WERI-Rb-1 (cell line): ENCODE measurements around the gene VANGL1.

Experiments used
- DNase-seq: peaks from one replicate; pipeline ENCODE4 v3.0.0-alpha.2; 2020
- H3K27ac ChIP-seq: fragments of 250-450 bp; sonication (Bioruptor Pico); 2 replicates; pipeline ENCODE4 v1.5.1; 2020; ENCODE audit warnings: mild to moderate bottlenecking, moderate library complexity
- H3K27me3 ChIP-seq: fragments of 250-450 bp; sonication (Bioruptor Pico); 2 replicates; pipeline ENCODE4 v1.5.1; 2021; ENCODE audit warnings: mild to moderate bottlenecking, low read depth, moderate library complexity; ENCODE audit not compliant: insufficient read depth, severe bottlenecking
- H3K36me3 ChIP-seq: fragments of 250-450 bp; sonication (Bioruptor Pico); 2 replicates; pipeline ENCODE4 v1.5.1; 2020; ENCODE audit warnings: mild to moderate bottlenecking, moderate library complexity
- H3K4me3 ChIP-seq: 2 replicates; pipeline ENCODE4 v1.5.1; 2011; ENCODE audit warnings: low read depth, mild to moderate bottlenecking, control low read depth, low read length
- H3K9me3 ChIP-seq: fragments of 250-450 bp; sonication (Bioruptor Pico); 2 replicates; pipeline ENCODE4 v1.5.1; 2021; ENCODE audit warnings: mild to moderate bottlenecking, moderate library complexity; ENCODE audit not compliant: severe bottlenecking
- TF ChIP-seq, protein P1 (sequence below): IDR thresholded peaks from 2 replicates; pipeline ENCODE4 v1.5.1; 2011; ENCODE audit warnings: low read depth, mild to moderate bottlenecking, control low read depth, inconsistent platforms, low read length

Gene VANGL1

DNA sequence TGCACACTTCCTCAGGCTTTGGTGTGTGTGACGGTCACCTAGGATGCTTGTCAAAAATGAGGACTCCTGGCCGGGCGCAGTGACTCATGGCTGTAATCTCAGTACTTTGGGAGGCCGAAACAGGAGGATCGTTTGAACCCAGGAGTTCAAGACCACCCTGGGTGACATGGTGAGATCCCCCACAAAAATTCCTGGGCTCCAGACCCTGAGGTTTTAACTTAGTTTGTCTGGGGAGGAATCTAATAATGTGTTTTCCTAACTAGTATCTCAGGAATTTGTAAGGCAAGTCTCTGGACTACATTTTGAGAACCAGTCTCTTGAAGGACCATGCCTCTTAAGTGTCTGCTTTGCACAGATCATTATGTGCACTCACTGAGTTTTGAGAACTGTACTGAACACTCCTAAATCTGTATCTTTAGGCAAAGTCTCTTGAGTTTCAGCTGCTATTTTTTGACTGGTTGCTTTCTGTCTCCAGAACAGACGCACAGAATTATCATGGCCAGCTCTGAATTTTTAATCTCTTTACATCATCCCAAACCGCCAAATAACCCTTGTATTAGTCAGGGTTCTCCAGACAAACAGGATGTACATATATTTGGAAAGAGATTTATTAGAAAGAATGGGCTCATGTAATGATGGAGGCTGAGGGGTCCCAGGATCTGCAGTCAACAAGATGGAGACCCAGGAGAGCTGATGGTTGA, 45.5 kb upstream of the VANGL1 start:
- no peak for DNase-seq
- H3K27ac ChIP-seq, result no peak overlapping the region

DNA sequence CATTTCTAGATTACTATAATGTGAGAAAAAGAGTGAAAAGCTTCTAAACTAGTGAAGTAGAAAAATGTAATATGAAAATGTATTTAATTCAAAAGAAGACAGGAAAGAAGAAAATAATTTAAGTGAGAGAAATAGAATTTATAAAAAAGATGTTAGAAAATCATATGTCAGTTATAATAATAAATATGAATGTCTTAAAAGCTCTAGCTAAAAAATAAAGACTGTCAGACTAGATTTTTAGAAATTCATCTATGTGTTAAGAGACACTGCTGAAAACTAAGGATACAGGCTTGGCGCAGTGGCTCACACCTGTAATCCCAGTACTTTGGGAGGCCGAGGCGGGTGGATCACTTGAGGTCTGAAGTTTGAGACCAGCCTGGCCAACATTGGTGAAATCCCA, 37.3 kb upstream of the VANGL1 start:
- TF ChIP-seq, protein P1, sequence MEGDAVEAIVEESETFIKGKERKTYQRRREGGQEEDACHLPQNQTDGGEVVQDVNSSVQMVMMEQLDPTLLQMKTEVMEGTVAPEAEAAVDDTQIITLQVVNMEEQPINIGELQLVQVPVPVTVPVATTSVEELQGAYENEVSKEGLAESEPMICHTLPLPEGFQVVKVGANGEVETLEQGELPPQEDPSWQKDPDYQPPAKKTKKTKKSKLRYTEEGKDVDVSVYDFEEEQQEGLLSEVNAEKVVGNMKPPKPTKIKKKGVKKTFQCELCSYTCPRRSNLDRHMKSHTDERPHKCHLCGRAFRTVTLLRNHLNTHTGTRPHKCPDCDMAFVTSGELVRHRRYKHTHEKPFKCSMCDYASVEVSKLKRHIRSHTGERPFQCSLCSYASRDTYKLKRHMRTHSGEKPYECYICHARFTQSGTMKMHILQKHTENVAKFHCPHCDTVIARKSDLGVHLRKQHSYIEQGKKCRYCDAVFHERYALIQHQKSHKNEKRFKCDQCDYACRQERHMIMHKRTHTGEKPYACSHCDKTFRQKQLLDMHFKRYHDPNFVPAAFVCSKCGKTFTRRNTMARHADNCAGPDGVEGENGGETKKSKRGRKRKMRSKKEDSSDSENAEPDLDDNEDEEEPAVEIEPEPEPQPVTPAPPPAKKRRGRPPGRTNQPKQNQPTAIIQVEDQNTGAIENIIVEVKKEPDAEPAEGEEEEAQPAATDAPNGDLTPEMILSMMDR, result no peak
- no peak overlapping the region for H3K4me3 ChIP-seq
- H3K36me3 ChIP-seq, result no peaks in the 10 kb centered on the region
- DNase-seq, result no peak
- H3K9me3 ChIP-seq, result no peaks in the 10 kb centered on the region
- no peak overlapping the region for H3K27ac ChIP-seq
- no peaks in the 10 kb centered on the region for H3K27me3 ChIP-seq

More for the DNA sequence above, 45.5 kb upstream of the VANGL1 start:
- H3K4me3 ChIP-seq, result no peak overlapping the region
- no peaks in the 10 kb centered on the region for H3K27me3 ChIP-seq
- H3K9me3 ChIP-seq, result peaks cover 2% of the 10 kb centered on the region
- H3K36me3 ChIP-seq, result no peaks in the 10 kb centered on the region
- TF ChIP-seq, protein P1, result no peak

DNA sequence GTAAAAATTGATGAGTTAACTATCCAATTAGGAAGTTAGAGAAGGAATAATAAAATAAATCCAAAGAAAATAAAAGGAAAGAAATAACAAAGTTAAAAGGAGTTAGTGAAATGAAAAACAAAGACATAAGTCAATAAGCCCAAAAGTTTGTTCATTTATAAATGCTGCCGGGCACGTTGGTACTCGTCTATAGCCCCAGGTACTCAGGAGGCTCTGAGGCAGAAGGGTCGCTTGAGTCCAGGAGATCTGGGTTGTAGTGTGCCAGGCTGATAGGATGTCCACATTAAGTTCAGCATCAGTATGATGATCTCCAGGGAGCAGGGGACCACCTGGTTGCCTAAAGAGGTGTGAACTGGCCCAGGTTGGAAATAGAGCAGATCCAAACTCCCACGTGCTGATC, 35.5 kb upstream of the VANGL1 start:
- Histone ChIP-seq H3K27ac (no peak overlapping the region), H3K36me3 (no peaks in the 10 kb centered on the region), H3K27me3 (no peaks in the 10 kb centered on the region), H3K4me3 (no peak overlapping the region), H3K9me3 (no peaks in the 10 kb centered on the region)
- TF ChIP-seq, protein P1, result no peak
- no peak for DNase-seq

DNA sequence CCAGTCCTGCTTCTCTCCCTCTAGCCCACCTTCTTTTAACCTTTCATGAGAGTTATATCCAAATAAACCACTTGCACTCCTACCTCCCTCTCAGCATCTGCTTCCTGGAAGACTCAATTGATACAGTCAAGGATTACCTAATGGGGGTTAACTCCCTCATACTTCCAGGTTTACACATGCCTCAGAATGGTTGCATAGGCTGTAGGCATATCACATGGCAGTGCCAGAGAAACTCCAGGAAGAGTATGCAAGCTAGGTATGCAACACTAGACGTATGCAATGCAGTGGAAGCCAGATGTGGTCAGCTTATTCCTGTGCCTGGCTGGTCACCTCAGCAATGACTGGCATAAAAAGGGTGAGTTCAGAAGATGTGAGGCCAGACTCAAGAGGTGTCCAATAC, 32.7 kb upstream of the VANGL1 start:
- TF ChIP-seq, protein P1, result no peak
- Histone ChIP-seq H3K36me3 (no peaks in the 10 kb centered on the region), H3K27ac (no peak overlapping the region), H3K9me3 (no peaks in the 10 kb centered on the region), H3K27me3 (no peaks in the 10 kb centered on the region), H3K4me3 (no peak overlapping the region)
- DNase-seq, result no peak

DNA sequence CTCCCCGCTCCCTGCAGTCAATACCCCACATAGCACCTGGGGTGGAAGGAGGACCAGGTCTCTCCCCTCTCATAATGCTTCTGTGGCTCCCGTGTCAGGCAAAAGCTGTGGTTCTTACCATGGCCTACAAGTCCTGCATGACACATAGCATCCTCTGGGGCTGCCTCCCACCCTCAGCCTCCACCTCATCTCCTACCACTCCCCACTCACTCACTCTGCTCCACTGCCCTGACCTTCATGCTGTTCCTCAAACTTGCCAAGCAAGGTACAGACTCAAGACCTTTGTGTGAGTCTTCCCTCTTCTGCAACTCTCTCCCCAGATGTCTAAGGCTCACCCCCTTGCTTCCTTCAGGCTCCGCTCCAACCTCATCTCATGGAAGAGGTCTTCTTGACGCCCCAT, 28.0 kb upstream of the VANGL1 start:
- TF ChIP-seq, protein P1, result no peak
- no peaks in the 10 kb centered on the region for H3K9me3 ChIP-seq
- DNase-seq, result no peak
- no peaks in the 10 kb centered on the region for H3K27me3 ChIP-seq
- no peaks in the 10 kb centered on the region for H3K36me3 ChIP-seq
- no peak overlapping the region for H3K4me3 ChIP-seq
- H3K27ac ChIP-seq, result no peak overlapping the region

DNA sequence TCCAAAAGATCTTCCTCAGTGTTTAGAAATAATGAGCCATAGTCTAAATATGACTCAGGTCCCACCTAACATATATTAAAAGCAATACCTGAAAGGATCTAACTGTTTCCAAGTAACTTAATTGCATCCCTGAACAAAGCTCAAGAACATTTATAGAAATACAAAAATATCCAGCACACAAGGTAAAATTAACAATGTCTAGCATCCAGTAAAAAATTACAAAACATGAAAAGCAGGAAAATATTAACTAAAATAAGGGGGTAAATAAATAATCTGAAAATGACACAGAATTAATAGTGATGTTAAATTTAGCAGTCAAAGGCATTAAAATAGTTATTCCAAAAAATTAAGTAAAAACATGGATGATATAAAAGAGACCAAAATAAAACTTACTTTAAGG, 21.3 kb upstream of the VANGL1 start:
- H3K27ac ChIP-seq, result no peak overlapping the region
- H3K4me3 ChIP-seq, result no peak overlapping the region
- TF ChIP-seq, protein P1, result no peak
- no peaks in the 10 kb centered on the region for H3K27me3 ChIP-seq
- no peak for DNase-seq
- peaks cover 4% of the 10 kb centered on the region for H3K9me3 ChIP-seq
- H3K36me3 ChIP-seq, result no peaks in the 10 kb centered on the region
